Measurements from ENCODE around the gene ADAM17. TPM values are rescaled to one million over a fixed set of nuclear protein-coding genes. Genes with fewer than 3 reads are reported as not detected.

Gene ADAM17
- total RNA-seq, 1 donor from 2014 or later = 61.3 TPM

DNA sequence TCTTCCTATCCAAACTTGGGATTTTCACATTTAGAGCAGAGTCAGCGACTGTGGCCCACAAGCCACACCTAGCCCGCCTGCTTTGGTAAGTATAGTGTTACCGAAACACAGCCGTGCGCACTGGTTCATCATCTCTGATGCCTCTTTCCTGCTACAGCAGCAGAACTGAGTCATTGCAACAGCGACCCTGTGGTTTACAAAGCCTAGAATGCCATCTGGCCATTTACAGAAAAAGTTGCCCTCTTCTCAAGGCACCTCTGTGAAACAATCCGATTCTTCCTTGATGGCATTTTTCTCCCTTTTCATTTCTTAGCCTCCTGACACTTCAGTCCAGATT is 92.0 kb downstream of the ADAM17 start:
- DNase-seq (ENCODE audit: low read depth) = no peak
- Histone ChIP-seq H3K4me3 (ENCODE audit: low read depth, low read length) (no peak overlapping the region), H3K27me3 (ENCODE audit: control insufficient read depth, insufficient read depth, low read length) (no peaks in the 10 kb centered on the region), H3K36me3 (ENCODE audit: control insufficient read depth, insufficient read depth, low read length) (peaks cover 1% of the 10 kb centered on the region)
- TF ChIP-seq, protein P1, sequence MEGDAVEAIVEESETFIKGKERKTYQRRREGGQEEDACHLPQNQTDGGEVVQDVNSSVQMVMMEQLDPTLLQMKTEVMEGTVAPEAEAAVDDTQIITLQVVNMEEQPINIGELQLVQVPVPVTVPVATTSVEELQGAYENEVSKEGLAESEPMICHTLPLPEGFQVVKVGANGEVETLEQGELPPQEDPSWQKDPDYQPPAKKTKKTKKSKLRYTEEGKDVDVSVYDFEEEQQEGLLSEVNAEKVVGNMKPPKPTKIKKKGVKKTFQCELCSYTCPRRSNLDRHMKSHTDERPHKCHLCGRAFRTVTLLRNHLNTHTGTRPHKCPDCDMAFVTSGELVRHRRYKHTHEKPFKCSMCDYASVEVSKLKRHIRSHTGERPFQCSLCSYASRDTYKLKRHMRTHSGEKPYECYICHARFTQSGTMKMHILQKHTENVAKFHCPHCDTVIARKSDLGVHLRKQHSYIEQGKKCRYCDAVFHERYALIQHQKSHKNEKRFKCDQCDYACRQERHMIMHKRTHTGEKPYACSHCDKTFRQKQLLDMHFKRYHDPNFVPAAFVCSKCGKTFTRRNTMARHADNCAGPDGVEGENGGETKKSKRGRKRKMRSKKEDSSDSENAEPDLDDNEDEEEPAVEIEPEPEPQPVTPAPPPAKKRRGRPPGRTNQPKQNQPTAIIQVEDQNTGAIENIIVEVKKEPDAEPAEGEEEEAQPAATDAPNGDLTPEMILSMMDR (IDR thresholded peaks at IDR 0.05; ENCODE audit: insufficient read depth, low read length, poor library complexity, severe bottlenecking) = no peak

DNA sequence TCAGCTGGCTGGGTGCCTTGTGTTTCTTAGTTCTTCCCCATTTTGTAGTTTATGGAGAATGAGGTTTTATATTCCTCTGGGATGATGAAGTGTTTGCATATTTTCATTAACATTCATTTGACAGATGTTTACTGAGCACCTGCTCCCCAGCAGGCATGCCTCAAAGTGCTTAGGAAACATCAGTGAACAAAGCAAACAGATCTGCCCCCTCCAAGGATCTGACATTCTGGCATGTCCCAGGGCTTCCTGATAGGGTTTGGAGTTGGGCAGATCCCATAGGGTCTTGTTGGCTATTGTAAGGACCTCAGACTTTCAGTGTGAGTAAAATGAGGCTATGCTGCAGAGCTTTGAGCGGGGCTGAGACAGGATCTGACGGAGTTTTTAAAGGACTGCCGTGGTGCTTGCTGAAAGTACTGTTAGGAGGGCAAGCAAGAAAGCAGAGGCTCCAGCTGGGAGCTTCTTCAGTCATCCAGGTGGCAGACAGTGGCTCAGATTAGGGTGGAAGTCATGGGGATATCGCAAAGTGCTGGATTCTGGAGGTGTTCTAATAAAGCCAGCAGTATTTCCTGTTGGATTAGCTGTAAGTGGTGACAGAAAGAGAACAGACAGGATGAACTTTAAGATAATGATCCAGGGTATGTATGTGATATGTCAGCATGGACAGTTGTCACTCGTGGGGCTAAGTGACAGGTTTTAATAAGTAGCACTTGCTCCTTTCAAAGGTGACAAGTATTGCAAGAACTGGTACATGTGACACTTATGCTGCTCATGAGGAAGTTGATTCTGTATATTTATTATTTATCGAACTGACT is 92.5 kb downstream of the ADAM17 start:
- no peaks in the 10 kb centered on the region for H3K27me3 ChIP-seq (ENCODE audit: control insufficient read depth, insufficient read depth, low read length)
- peaks cover 1% of the 10 kb centered on the region for H3K36me3 ChIP-seq (ENCODE audit: control insufficient read depth, insufficient read depth, low read length)
- TF ChIP-seq, protein P1 (IDR thresholded peaks at IDR 0.05; ENCODE audit: insufficient read depth, low read length, poor library complexity, severe bottlenecking) = no peak
- DNase-seq (ENCODE audit: low read depth) = no peak
- no peak overlapping the region for H3K4me3 ChIP-seq (ENCODE audit: low read depth, low read length)

DNA sequence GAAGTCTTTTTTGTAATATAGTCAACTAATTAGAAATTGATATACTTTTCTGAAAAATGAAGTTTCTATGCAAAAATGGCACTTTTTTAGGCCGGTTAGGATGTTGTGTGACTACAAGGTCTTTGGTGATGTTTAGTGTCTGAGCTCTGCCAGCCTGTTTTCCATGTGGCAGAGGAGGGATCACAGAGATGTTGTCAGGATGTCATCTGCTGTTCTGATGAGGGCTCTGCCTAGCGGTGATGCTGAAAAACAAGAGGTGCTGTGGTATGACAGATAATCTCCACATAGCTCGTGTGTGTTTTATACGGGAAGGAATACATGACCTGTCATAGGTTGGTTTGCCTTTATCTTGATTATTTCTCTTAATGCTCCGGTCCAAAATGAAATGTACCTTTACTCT is 93.3 kb downstream of the ADAM17 start:
- DNase-seq (ENCODE audit: low read depth) = no peak
- no peaks in the 10 kb centered on the region for H3K27me3 ChIP-seq (ENCODE audit: control insufficient read depth, insufficient read depth, low read length)
- TF ChIP-seq, protein P1 (IDR thresholded peaks at IDR 0.05; ENCODE audit: insufficient read depth, low read length, poor library complexity, severe bottlenecking) = no peak
- H3K36me3 ChIP-seq (ENCODE audit: control insufficient read depth, insufficient read depth, low read length) = peaks cover 1% of the 10 kb centered on the region
- no peak overlapping the region for H3K4me3 ChIP-seq (ENCODE audit: low read depth, low read length)

DNA sequence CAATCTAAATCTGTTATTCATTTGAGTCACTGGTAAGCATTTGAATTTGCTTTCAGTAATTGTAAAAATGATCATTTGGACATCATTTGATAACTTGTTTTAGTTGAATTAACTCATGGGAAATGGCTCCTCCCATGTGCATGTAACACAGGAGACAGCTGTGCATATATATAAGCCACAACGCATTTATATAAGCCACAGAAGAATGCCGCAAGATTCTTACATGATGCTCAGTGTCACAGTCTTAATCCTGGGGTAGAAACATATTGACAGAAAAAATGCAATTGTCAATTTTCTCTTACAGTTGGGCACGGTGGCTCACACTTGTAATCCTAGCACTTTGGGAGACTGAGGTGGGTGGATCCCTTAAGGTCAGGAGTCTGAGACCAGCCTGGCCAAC is 94.6 kb downstream of the ADAM17 start:
- no peak overlapping the region for H3K4me3 ChIP-seq (ENCODE audit: low read depth, low read length)
- peaks cover 1% of the 10 kb centered on the region for H3K36me3 ChIP-seq (ENCODE audit: control insufficient read depth, insufficient read depth, low read length)
- no peak for DNase-seq (ENCODE audit: low read depth)
- H3K27me3 ChIP-seq (ENCODE audit: control insufficient read depth, insufficient read depth, low read length) = no peaks in the 10 kb centered on the region
- TF ChIP-seq, protein P1 (IDR thresholded peaks at IDR 0.05; ENCODE audit: insufficient read depth, low read length, poor library complexity, severe bottlenecking) = no peak

DNA sequence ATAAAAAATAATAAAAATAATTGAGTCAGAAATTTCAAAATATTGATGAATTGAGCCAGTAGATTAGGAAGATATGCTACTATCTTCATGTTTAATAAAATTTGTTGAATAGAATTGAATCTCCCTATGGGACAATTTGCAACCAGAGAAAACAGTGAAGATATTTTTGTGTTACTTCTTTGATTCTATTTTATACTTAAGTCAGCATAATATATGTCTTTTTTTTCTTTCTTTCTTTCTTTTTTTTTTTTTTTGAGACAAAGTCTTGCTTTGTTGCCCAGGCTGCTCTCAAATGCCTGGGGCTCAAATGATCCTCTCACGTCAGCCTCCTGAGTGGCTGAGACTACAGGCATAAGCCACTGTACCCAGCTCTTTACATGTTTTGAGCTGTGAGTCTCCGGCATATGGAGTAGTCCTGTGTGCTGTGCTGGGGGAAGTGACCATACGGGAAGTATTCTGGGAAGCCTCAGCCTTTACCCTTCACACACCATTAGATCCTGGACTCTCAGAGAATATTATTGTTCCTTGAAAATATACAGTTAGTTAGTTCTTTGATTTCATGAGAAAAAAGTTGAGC is 95.1 kb downstream of the ADAM17 start:
- no peaks in the 10 kb centered on the region for H3K27me3 ChIP-seq (ENCODE audit: control insufficient read depth, insufficient read depth, low read length)
- no peak overlapping the region for H3K4me3 ChIP-seq (ENCODE audit: low read depth, low read length)
- DNase-seq (ENCODE audit: low read depth) = no peak
- H3K36me3 ChIP-seq (ENCODE audit: control insufficient read depth, insufficient read depth, low read length) = peaks cover 1% of the 10 kb centered on the region
- TF ChIP-seq, protein P1 (IDR thresholded peaks at IDR 0.05; ENCODE audit: insufficient read depth, low read length, poor library complexity, severe bottlenecking) = no peak
